ENCODE measurements around the gene AP2A2. TPM values are rescaled to one million over a fixed set of nuclear protein-coding genes. Genes with fewer than 3 reads are reported as not detected.

AP2A2 gene
- total RNA-seq, 1 donor from 2014 or later = 78.1 TPM

- H3K36me3 Mint-ChIP-seq (ENCODE audit: low read depth) = no peaks in the 10 kb centered on the region
Observed at GRCh38 chr11:1006762-1007161, 81.1 kb downstream of the AP2A2 start.

DNA sequence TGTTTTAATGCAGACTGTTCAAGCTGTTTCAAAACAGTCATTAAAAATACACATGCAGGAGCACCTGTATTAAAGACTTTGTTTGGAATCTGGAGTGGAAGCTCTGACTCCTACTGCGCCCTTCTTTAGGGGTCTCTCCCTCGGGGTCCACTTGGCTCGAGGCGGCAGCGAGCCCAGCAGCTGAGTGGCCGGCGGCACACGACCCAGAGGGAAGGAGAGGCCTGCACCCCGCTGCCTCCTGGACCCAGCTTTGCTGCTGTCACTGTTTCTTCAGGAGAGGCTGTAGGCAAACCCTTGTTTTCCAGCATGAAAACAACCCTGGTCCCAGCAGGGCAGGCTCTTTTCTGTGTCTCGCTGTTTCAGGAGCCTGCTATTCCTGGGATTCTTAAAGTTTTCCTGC is 81.6 kb downstream of the AP2A2 start:
- no peak for TF ChIP-seq CTCF (conservative IDR thresholded peaks at IDR 0.05)
- Mint-ChIP-seq H3K4me3 (no peak overlapping the region), H3K27ac (ENCODE audit: unreplicated experiment) (no peak overlapping the region), H3K4me1 (no peaks in the 10 kb centered on the region), H3K27me3 (ENCODE audit: low read depth) (no peaks in the 10 kb centered on the region), H3K9me3 (no peaks in the 10 kb centered on the region), H3K36me3 (ENCODE audit: low read depth) (no peaks in the 10 kb centered on the region)
- DNase-seq (ENCODE audit: low read depth, low spot score) = no peak

More at GRCh38 chr11:1006762-1007161, 81.1 kb downstream of the AP2A2 start:
- Mint-ChIP-seq H3K4me1 (no peaks in the 10 kb centered on the region), H3K9me3 (no peaks in the 10 kb centered on the region), H3K27me3 (ENCODE audit: low read depth) (no peaks in the 10 kb centered on the region), H3K27ac (ENCODE audit: unreplicated experiment) (peak overlapping the region; percentile 50), H3K4me3 (no peak overlapping the region)
- TF ChIP-seq CTCF (conservative IDR thresholded peaks at IDR 0.05) = no peak
- DNase-seq (ENCODE audit: low read depth, low spot score) = no peak

GRCh38 chr11:1008001-1008802 is 82.5 kb downstream of the AP2A2 start:
- no peaks in the 10 kb centered on the region for H3K4me1 Mint-ChIP-seq
- no peaks in the 10 kb centered on the region for H3K36me3 Mint-ChIP-seq (ENCODE audit: low read depth)

DNA sequence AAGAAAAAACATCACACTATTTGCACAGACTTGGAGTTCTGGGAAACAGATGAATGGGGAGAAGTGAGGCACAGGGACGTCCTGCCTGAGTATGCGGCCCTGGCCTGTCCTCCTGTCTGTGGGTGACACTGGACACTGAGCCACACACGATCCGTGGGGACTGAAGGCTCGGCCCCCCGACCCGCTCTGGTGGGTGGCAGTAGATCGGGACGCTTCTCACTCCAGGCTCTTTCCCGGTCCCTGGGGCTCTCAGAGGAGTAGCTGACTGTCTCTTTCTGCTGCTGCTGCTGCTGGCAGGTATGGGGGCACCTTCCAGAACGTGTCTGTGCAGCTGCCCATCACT is 83.1 kb downstream of the AP2A2 start:
- DNase-seq (ENCODE audit: low read depth, low spot score) = no peak
- Mint-ChIP-seq H3K27ac (ENCODE audit: unreplicated experiment) (no peak overlapping the region), H3K4me1 (no peaks in the 10 kb centered on the region), H3K27me3 (ENCODE audit: low read depth) (no peaks in the 10 kb centered on the region), H3K4me3 (no peak overlapping the region), H3K36me3 (ENCODE audit: low read depth) (no peaks in the 10 kb centered on the region), H3K9me3 (no peaks in the 10 kb centered on the region)
- TF ChIP-seq CTCF (conservative IDR thresholded peaks at IDR 0.05) = no peak

More at GRCh38 chr11:1008001-1008802, 82.5 kb downstream of the AP2A2 start:
- no peak for DNase-seq (ENCODE audit: low read depth, low spot score)
- H3K27me3 Mint-ChIP-seq (ENCODE audit: low read depth) = no peaks in the 10 kb centered on the region
- no peak for TF ChIP-seq CTCF (conservative IDR thresholded peaks at IDR 0.05)
- H3K4me3 Mint-ChIP-seq = no peak overlapping the region
- no peak overlapping the region for H3K27ac Mint-ChIP-seq (ENCODE audit: unreplicated experiment)
- no peaks in the 10 kb centered on the region for H3K9me3 Mint-ChIP-seq

DNA sequence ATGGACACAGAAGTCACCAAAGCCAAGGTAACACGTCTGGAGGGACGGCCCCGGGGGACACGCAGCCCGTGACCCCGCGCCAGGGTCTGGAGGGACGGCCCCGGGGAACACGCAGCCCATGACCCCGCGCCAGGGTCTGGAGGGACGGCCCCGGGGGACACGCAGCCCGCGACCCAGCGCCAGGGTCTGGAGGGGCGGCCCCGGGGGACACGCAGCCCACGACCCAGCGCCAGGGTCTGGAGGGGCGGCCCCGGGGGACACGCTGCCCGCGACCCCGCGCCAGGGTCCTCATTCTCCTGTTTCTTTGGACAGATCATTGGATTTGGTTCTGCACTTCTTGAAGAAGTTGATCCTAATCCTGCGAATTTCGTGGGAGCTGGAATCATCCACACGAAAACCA is 83.7 kb downstream of the AP2A2 start:
- no peak for TF ChIP-seq CTCF (conservative IDR thresholded peaks at IDR 0.05)
- no peak for DNase-seq (ENCODE audit: low read depth, low spot score)
- Mint-ChIP-seq H3K4me1 (no peaks in the 10 kb centered on the region), H3K36me3 (ENCODE audit: low read depth) (no peaks in the 10 kb centered on the region), H3K27me3 (ENCODE audit: low read depth) (no peaks in the 10 kb centered on the region), H3K9me3 (no peaks in the 10 kb centered on the region), H3K27ac (ENCODE audit: unreplicated experiment) (no peak overlapping the region), H3K4me3 (no peak overlapping the region)
